Panc1 (cell line): Measurements from ENCODE around the gene CCDC192. TPM values are rescaled to one million over a fixed set of nuclear protein-coding genes. Genes with fewer than 3 reads are reported as not detected.

Experiments
- ATAC-seq: fragments of 200-7000 bp; cut with Tn5 transposase; 2 replicates; pipeline ENCODE4 v1.9.1; 2020; ENCODE audit warnings: mild to moderate bottlenecking, moderate library complexity
- BruUV-seq: library from RNA; stranded (reverse); fragments of 400-500 nt; replicated peaks from 2 replicates; lab custom pipeline; 2021; lab: Mats Ljungman, UMichigan
- CTCF ChIA-PET: fragments of 300-600 bp; sonication (Branson Sonifier 250); formaldehyde crosslinking; loops from one replicate; lab custom pipeline; 2022; ENCODE audit warnings: antibody characterized with exemption; lab: Charles Lee
- POLR2A ChIA-PET: fragments of 300-600 bp; sonication (Branson Sonifier 250); formaldehyde crosslinking; loops from one replicate; lab custom pipeline; 2022; ENCODE audit warnings: antibody characterized with exemption; lab: Charles Lee
- DNase-seq: peaks from one replicate; pipeline ENCODE4 v3.0.0-alpha.2; 2010; ENCODE audit warnings: low read depth, low spot score
- H3K27ac ChIP-seq: 2 replicates; pipeline ENCODE4 v1.5.1; 2011; ENCODE audit warnings: mild to moderate bottlenecking, low read length, inconsistent platforms
- H3K27me3 ChIP-seq: fragments of 200-500 bp; sonication (Bioruptor generic); 2 replicates; pipeline ENCODE4 v1.6.0; 2014; ENCODE audit warnings: low read length, inconsistent platforms; ENCODE audit not compliant: control insufficient read depth, insufficient read depth
- H3K36me3 ChIP-seq: fragments of 200-500 bp; sonication (Bioruptor generic); 2 replicates; pipeline ENCODE4 v1.5.1; 2014; ENCODE audit warnings: inconsistent platforms, mild to moderate bottlenecking, low read length, moderate library complexity; ENCODE audit not compliant: control insufficient read depth, insufficient read depth
- H3K4me1 ChIP-seq: 2 replicates; pipeline ENCODE4 v1.5.1; 2011; ENCODE audit warnings: inconsistent platforms, mild to moderate bottlenecking, low read length, moderate library complexity; ENCODE audit not compliant: control insufficient read depth, insufficient read depth
- H3K4me3 ChIP-seq, 2 experiments: 2 replicates each; pipeline ENCODE4 v1.5.1; 2011 to 2012; ENCODE audit warnings: low read depth in 2 of 2, low read length in 2 of 2, mild to moderate bottlenecking in 2 of 2, inconsistent platforms in 1 of 2, moderate library complexity in 1 of 2
- H3K9me3 ChIP-seq: fragments of 200-500 bp; sonication (Bioruptor generic); 2 replicates; pipeline ENCODE4 v1.5.1; 2014; ENCODE audit warnings: low read depth, mild to moderate bottlenecking, inconsistent platforms, low read length, moderate library complexity; ENCODE audit not compliant: control insufficient read depth, insufficient read depth
- CTCF ChIP-seq: fragments of 450-650 bp; IDR thresholded peaks from 2 replicates; pipeline ENCODE4 v1.5.1; 2017; ENCODE audit warnings: mild to moderate bottlenecking
- POLR2AphosphoS5 ChIP-seq: IDR thresholded peaks from 2 replicates; pipeline ENCODE4 v1.6.1; 2012; ENCODE audit warnings: mild to moderate bottlenecking, low read depth, low read length, moderate library complexity
- SIN3A ChIP-seq: IDR thresholded peaks from 2 replicates; pipeline ENCODE4 v1.6.1; 2012; ENCODE audit warnings: low read depth, mild to moderate bottlenecking, low read length, moderate library complexity, borderline replicate concordance; ENCODE audit not compliant: insufficient read depth
- TCF7L2 ChIP-seq: IDR thresholded peaks from 2 replicates; pipeline ENCODE4 v1.6.1; 2011; ENCODE audit warnings: mild to moderate bottlenecking, low read depth, low read length, inconsistent platforms
- in situ Hi-C: cut with HindIII; loops from 2 replicates; pipeline ENCODE4 v1.10.0; 2016; ENCODE audit warnings: low sequenced_read_pairs, low pct_unique_long_range_greater_than_20kb
- intact Hi-C: fragments of 100-400 bp; cut with micrococcal nuclease; formaldehyde crosslinking; loops from one replicate; pipeline ENCODE4 v1.10.0; 2022; ENCODE audit not compliant: unreplicated experiment
- total RNA-seq: library from RNA; stranded (reverse); gene quantifications from one replicate; pipeline ENCODE4 v1.2.1, GENCODE V29; 2021; ENCODE audit not compliant: unreplicated experiment
- TF ChIP-seq, protein P1 (sequence below), 2 experiments: IDR thresholded peaks; 2 replicates each; pipeline ENCODE4 v1.6.1; 2011 to 2012; ENCODE audit warnings: low read depth in 2 of 2, control low read depth in 1 of 2, low read length in 1 of 2, mild to moderate bottlenecking in 1 of 2, moderate library complexity in 1 of 2; ENCODE audit not compliant: insufficient read depth in 1 of 2

CCDC192 gene
- total RNA-seq, 1 experiment from 2014 or later = not detected

GRCh38 chr5:127739807-127740384 lies 36.7 kb downstream of the CCDC192 start:
- DNase-seq = no peak
- BruUV-seq = no TSS peak
- CTCF ChIA-PET = no interaction called here

GRCh38 chr5:127741412-127741811 lies 38.2 kb downstream of the CCDC192 start:
- intact Hi-C loops (no loop called here), in situ Hi-C loops (no loop called here)
- BruUV-seq = no TSS peak

More at GRCh38 chr5:127739807-127740384, 36.7 kb downstream of the CCDC192 start:
- Histone ChIP-seq H3K36me3 (no peaks in the 10 kb centered on the region), H3K27me3 (no peaks in the 10 kb centered on the region), H3K9me3 (no peaks in the 10 kb centered on the region), H3K4me3 (no peak overlapping the region), H3K4me1 (no peaks in the 10 kb centered on the region), H3K27ac (no peak overlapping the region)
- in situ Hi-C loops (no loop called here), intact Hi-C loops (no loop called here)
- no peak for ATAC-seq
- POLR2A ChIA-PET = no interaction called here
- TF ChIP-seq CTCF (no peak), SIN3A (no peak), POLR2AphosphoS5 (no peak), TCF7L2 (no peak)
- TF ChIP-seq, protein P1, sequence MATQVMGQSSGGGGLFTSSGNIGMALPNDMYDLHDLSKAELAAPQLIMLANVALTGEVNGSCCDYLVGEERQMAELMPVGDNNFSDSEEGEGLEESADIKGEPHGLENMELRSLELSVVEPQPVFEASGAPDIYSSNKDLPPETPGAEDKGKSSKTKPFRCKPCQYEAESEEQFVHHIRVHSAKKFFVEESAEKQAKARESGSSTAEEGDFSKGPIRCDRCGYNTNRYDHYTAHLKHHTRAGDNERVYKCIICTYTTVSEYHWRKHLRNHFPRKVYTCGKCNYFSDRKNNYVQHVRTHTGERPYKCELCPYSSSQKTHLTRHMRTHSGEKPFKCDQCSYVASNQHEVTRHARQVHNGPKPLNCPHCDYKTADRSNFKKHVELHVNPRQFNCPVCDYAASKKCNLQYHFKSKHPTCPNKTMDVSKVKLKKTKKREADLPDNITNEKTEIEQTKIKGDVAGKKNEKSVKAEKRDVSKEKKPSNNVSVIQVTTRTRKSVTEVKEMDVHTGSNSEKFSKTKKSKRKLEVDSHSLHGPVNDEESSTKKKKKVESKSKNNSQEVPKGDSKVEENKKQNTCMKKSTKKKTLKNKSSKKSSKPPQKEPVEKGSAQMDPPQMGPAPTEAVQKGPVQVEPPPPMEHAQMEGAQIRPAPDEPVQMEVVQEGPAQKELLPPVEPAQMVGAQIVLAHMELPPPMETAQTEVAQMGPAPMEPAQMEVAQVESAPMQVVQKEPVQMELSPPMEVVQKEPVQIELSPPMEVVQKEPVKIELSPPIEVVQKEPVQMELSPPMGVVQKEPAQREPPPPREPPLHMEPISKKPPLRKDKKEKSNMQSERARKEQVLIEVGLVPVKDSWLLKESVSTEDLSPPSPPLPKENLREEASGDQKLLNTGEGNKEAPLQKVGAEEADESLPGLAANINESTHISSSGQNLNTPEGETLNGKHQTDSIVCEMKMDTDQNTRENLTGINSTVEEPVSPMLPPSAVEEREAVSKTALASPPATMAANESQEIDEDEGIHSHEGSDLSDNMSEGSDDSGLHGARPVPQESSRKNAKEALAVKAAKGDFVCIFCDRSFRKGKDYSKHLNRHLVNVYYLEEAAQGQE (IDR thresholded peaks at IDR 0.05; ENCODE audit: insufficient read depth in 1 of 2, low read depth in 2 of 2, low read length in 1 of 2) = no peak

More at GRCh38 chr5:127741412-127741811, 38.2 kb downstream of the CCDC192 start:
- ChIA-PET POLR2A (no interaction called here), CTCF (no interaction called here)
- H3K36me3 ChIP-seq = no peaks in the 10 kb centered on the region
- no peaks in the 10 kb centered on the region for H3K9me3 ChIP-seq
- H3K27me3 ChIP-seq = no peaks in the 10 kb centered on the region
- no peak for TF ChIP-seq SIN3A
- TF ChIP-seq CTCF = no peak
- TF ChIP-seq, protein P1 (IDR thresholded peaks at IDR 0.05; ENCODE audit: insufficient read depth in 1 of 2, low read depth in 2 of 2, low read length in 1 of 2) = no peak
- no peak for ATAC-seq
- H3K27ac ChIP-seq = no peak overlapping the region
- H3K4me3 ChIP-seq = no peak overlapping the region
- no peaks in the 10 kb centered on the region for H3K4me1 ChIP-seq
- DNase-seq = no peak
